ENCODE data around the gene MORN4. TPM values are rescaled to one million over a fixed set of nuclear protein-coding genes. Genes with fewer than 3 reads are reported as not detected.
A peak's percentile ranks its signal among the peaks of the same experiment; 100 is the strongest.

Gene MORN4
- total RNA-seq, 1 donor from 2014 or later, result 1.9 TPM

DNA sequence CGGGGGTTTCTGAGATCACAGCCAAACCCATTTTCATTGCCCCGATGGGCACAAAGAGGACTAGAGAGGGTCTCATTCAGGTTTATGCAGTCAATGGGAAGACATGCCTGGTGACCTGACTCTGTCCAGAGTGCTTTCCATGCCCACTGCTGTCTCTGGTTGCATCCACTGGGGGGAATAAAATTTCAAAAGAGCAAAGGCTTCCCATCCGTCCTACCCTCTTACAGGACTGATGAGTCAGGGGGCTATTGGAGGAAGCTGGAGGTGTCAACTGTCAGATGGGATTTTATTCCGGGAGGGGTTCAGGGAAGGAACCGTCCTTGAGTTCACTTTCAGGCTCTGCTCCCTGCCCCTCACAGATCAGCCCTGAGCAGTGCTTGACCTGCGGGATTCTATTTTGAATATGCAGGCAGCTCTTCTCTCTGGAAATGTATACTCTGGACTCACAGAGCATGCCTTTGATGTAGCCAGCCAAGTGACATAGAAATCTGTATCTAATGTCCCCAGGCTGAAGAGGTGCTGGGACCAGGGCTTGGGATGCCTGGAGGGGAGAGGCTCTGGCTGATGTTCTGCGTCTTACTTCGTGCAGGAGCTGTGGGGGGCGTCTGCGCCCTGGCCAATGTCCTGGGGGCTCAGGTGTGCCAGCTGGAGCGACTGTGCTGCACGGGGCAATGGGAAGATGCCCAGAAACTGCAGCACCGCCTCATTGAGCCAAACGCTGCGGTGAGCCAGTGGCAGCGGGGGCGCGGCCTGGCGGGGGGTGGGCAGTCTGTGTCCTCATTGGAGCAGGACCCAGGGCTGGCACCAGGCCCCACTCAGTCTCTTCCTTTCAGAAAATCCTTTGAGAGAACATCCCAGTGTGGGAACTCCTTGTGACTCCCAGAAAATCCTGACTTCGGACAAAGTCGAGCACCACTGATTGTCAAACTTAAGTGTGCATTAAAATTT is 31.8 kb downstream of the MORN4 start:
- H3K9me3 Mint-ChIP-seq, result no peaks in the 10 kb centered on the region
- intact Hi-C loops (cut with micrococcal nuclease), result no loop called here
- peaks cover 2% of the 10 kb centered on the region for H3K27me3 Mint-ChIP-seq (ENCODE audit: insufficient read depth)

DNA sequence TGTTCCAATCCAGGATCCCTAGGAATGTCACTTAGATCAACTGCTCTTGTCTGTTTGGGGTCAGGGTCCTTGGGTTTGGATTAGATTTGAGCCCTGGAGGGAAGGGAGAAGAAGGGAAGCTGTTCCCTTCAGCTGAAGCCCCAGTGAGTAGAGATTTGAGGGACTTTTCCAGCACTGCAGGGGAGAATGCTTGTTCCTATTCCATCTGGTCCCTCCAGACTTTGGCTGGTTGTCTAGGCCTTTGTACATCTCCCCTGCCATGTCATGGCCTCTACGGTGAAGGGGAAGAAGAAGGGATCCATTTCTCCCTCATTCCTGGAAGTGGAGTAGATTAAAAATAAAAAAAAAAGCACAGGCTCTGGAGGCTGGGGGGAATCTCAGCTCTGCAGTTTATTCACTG is 32.7 kb downstream of the MORN4 start:
- DNase-seq (ENCODE audit: low spot score), result no peak
- Mint-ChIP-seq H3K27ac (no peak overlapping the region), H3K36me3 (ENCODE audit: low read depth) (no peaks in the 10 kb centered on the region), H3K4me1 (ENCODE audit: low read depth) (no peaks in the 10 kb centered on the region), H3K27me3 (ENCODE audit: insufficient read depth) (peaks cover 2% of the 10 kb centered on the region), H3K4me3 (no peak overlapping the region), H3K9me3 (no peaks in the 10 kb centered on the region)
- intact Hi-C loops (cut with micrococcal nuclease), result no loop called here

More for the DNA sequence above, 31.8 kb downstream of the MORN4 start:
- no peak overlapping the region for H3K27ac Mint-ChIP-seq
- H3K4me3 Mint-ChIP-seq, result no peak overlapping the region
- no peaks in the 10 kb centered on the region for H3K4me1 Mint-ChIP-seq (ENCODE audit: low read depth)
- no peaks in the 10 kb centered on the region for H3K36me3 Mint-ChIP-seq (ENCODE audit: low read depth)
- no peak for DNase-seq (ENCODE audit: low spot score)

DNA sequence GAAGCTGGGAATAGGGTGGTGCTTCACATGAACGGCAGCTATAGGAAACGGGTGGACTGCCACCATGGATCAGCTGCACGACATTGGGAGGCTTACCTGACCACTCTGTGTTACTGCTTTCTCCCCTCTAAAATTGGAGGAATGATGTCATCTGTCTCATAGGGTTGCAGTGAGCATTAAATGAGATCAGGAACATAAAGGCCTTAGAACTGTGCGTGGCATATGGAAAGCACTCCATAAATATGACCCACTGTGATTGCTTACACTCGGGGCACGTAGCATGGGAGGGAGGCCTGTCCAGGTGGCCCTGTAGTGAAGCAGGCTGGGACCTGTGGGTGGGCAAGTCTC is 34.1 kb downstream of the MORN4 start:
- Mint-ChIP-seq H3K27me3 (ENCODE audit: insufficient read depth) (peaks cover 4% of the 10 kb centered on the region), H3K4me3 (no peak overlapping the region), H3K9me3 (no peaks in the 10 kb centered on the region), H3K36me3 (ENCODE audit: low read depth) (no peaks in the 10 kb centered on the region), H3K27ac (no peak overlapping the region), H3K4me1 (ENCODE audit: low read depth) (no peaks in the 10 kb centered on the region)
- intact Hi-C loops (cut with micrococcal nuclease), result no loop called here
- no peak for DNase-seq (ENCODE audit: low spot score)

DNA sequence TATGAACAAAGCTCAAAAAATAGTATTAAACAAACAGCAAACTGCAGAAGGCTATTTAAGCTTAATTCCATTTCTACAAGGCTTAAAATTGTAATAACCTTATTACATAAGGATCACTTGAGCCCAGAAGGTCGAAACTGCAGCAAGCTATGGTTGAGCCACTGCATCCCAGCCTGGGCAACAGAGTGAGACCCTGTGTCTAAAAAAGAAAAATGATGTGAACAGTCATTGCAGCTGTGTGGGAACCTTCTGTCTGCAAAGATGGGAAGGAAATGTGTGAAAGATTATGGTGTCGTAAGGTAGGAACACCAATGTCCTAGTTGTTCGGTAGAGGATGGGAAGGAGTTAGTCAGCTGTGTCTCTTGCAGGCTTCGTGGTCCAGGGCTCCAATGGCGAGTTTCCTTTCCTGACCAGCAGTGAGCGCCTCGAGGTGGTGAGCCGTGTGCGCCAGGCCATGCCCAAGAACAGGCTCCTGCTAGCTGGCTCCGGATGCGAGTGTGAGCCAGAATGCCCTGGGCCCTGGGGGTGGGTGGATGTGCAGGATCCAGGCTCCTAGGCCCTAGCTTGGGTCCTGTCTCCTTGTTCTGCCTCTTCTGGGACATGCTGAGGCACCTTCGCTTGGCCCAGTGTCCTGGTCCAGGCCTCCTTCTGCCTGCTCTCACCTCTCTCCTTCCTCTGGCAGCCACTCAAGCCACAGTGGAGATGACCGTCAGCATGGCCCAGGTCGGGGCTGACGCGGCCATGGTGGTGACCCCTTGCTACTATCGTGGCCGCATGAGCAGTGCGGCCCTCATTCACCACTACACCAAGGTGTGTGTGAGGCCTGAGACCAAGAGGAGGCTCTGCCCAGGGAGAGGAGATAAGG is 34.7 kb downstream of the MORN4 start:
- Mint-ChIP-seq H3K4me3 (no peak overlapping the region), H3K9me3 (no peaks in the 10 kb centered on the region), H3K36me3 (ENCODE audit: low read depth) (no peaks in the 10 kb centered on the region), H3K27me3 (ENCODE audit: insufficient read depth) (peaks cover 4% of the 10 kb centered on the region), H3K4me1 (ENCODE audit: low read depth) (no peaks in the 10 kb centered on the region), H3K27ac (no peak overlapping the region)
- intact Hi-C loops (cut with micrococcal nuclease), result no loop called here
- no peak for DNase-seq (ENCODE audit: low spot score)

DNA sequence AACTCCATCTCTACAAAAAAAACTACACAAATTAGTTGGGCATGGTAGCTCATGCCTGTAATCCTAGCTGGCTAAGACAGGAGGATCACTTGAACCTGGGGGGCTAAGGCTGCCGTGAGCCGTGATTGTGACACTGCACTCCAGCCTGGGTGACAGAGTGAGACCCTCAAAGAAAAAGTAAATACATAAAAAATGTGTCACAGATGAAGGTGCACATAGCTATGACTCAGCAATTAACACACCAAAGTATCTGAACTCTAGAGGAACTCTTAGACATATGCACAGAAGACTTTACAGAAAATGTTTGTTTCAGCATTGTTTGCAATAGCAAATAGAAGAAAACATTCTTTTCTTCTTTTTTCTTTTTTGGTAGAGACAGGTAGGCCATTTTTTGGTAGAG is 35.5 kb downstream of the MORN4 start:
- no peaks in the 10 kb centered on the region for H3K9me3 Mint-ChIP-seq
- H3K36me3 Mint-ChIP-seq (ENCODE audit: low read depth), result no peaks in the 10 kb centered on the region
- no peak overlapping the region for H3K4me3 Mint-ChIP-seq
- peaks cover 4% of the 10 kb centered on the region for H3K27me3 Mint-ChIP-seq (ENCODE audit: insufficient read depth)
- no peak overlapping the region for H3K27ac Mint-ChIP-seq
- intact Hi-C loops (cut with micrococcal nuclease), result no loop called here
- DNase-seq (ENCODE audit: low spot score), result no peak
- no peaks in the 10 kb centered on the region for H3K4me1 Mint-ChIP-seq (ENCODE audit: low read depth)

DNA sequence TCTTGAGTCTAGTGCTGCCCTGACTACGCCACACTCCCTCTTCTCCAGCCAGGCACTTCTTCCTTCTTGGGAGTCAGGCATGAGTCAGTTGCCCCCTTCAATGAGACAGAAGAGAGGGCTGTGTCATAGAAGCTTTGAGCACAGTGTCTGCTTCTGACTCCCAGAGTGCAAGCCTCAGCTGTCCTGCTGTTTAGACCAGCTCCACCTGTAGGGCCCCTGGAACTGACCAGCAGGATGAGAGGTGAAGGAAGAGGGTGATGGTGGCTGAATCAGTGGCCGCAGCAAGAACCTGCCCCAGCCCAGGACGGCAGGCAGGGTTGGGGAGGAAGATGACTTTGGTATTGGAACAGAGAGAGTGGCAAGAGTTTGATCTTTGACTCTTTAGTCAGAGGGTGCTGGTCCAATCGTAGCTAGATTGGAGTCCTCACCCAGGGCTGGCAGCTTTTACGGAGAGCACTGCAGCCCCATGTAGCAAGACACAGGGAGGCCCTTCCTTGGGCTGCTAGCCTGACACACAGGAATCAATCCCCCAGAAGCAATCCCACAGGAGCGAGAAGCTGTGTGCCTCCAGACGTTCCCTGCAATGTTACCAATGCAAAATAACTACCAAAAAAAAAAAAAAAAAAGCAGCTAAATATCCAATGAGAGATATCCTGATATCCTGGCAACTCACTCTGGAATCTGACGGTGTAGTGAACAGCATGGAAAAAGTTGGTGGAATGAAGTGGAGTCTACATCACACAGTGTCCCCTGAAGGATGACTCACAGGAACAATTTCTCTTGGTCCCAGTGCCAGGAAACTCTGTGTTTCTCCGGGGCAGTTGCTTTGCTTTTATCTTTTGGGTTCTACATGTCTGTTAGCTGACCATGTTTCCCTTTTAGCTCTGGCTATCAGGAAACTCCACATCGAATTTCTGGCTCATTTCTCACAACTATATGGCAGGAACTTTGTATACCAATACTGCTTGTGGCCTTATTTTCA is 36.9 kb downstream of the MORN4 start:
- Mint-ChIP-seq H3K4me1 (ENCODE audit: low read depth) (no peaks in the 10 kb centered on the region), H3K27ac (no peak overlapping the region), H3K4me3 (no peak overlapping the region), H3K36me3 (ENCODE audit: low read depth) (no peaks in the 10 kb centered on the region), H3K9me3 (no peaks in the 10 kb centered on the region), H3K27me3 (ENCODE audit: insufficient read depth) (peaks cover 4% of the 10 kb centered on the region)
- DNase-seq (ENCODE audit: low spot score), result no peak
- intact Hi-C loops (cut with micrococcal nuclease), result no loop called here

DNA sequence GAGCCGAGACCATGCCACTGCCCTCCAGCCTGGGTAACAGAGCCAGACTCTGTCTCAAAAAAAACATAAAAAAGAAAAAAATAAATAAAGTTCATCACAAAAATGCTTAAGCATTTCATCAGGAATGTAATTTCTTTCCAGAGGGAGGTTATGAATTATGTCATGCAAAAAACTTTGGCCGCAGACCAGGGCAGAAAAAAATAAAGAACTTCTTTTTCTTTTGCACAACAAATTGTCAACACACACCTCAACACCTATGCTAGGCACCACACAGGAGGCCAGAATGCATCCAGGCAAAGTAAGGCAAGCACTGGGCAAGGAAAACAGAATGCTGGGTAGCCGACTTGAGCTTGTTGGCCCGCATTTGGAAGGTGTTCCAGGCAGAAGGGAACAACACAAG is 39.9 kb downstream of the MORN4 start:
- no peaks in the 10 kb centered on the region for H3K4me1 Mint-ChIP-seq (ENCODE audit: low read depth)
- intact Hi-C loops (cut with micrococcal nuclease), result no loop called here
- no peaks in the 10 kb centered on the region for H3K36me3 Mint-ChIP-seq (ENCODE audit: low read depth)
- DNase-seq (ENCODE audit: low spot score), result no peak
- no peaks in the 10 kb centered on the region for H3K9me3 Mint-ChIP-seq
- H3K4me3 Mint-ChIP-seq, result no peak overlapping the region
- peaks cover 4% of the 10 kb centered on the region for H3K27me3 Mint-ChIP-seq (ENCODE audit: insufficient read depth)
- no peak overlapping the region for H3K27ac Mint-ChIP-seq

DNA sequence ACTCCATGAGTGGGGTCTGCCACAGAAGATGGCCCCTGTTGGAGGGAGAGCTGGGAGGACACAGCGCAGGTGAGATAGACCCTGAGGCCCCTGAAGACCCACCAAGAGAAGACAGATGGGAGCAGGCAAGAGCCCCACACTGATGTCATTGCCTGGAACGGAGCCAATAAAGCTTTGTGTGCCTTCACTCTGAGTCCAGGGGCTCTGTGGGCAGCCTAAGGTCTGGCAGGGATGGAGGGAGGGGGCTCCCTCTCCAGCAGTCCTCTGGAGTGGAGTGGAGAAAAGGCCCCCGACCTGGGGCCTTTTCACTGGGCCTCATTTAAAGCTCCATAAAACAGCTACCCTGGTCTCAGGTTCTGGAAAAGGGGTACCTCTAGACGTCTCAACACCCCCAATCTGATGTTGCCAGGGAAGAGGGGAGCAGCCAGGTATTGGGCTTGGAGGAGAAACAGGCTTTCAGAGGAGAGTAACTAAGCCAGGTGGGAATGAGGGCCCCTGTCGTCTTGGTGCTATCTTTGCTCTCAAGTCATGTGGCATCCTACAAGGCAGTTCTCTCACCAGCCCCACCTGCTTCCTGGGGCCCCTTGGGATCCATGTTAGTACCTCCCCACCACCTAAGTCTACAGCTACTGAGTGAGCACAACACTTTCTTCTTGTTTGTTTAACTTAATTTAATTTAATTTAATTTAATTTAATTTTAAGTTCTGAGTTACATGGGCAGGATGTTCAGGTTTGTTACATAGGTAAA is 42.4 kb downstream of the MORN4 start:
- H3K36me3 Mint-ChIP-seq (ENCODE audit: low read depth), result no peaks in the 10 kb centered on the region
- no peaks in the 10 kb centered on the region for H3K9me3 Mint-ChIP-seq
- no peak overlapping the region for H3K27ac Mint-ChIP-seq
- H3K4me3 Mint-ChIP-seq, result no peak overlapping the region
- H3K27me3 Mint-ChIP-seq (ENCODE audit: insufficient read depth), result peaks cover 2% of the 10 kb centered on the region
- intact Hi-C loops (cut with micrococcal nuclease), result no loop called here
- no peaks in the 10 kb centered on the region for H3K4me1 Mint-ChIP-seq (ENCODE audit: low read depth)
- DNase-seq (ENCODE audit: low spot score), result no peak

DNA sequence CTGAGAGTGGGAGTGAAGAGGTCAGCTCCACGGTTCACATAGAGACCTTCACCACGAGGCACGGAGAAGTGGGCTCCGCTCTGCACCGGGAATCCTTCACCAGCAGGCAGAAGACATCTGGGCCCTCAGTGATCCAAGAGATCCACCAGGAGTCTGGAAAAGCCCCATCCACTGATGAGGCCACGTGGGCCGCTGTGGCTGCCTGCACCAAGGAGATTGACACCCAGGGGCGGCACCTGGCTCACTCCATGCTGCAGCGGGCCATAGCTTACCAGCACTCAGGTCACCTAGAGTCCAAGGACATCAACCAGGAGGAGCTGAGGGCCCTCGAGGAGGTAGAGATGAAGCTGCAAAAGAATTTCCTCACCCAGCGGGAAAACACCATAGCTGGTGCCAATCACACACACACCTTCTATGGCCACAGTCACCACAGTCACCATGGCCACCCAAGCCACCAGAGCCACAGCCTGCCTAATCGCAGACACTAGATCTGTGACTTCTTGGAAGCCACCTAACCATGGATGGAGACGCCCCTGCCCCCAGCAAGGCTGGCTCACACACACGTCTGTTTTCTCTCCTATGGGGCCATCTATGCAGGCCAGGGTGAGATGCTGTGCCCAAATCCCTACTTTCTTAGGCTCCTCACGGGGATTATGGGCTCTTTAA is 43.1 kb downstream of the MORN4 start:
- Mint-ChIP-seq H3K9me3 (no peaks in the 10 kb centered on the region), H3K4me3 (no peak overlapping the region), H3K27ac (no peak overlapping the region), H3K4me1 (ENCODE audit: low read depth) (no peaks in the 10 kb centered on the region), H3K36me3 (ENCODE audit: low read depth) (no peaks in the 10 kb centered on the region), H3K27me3 (ENCODE audit: insufficient read depth) (peaks cover 2% of the 10 kb centered on the region)
- peak; percentile 17 for DNase-seq (ENCODE audit: low spot score)
- intact Hi-C loops (cut with micrococcal nuclease), result no loop called here

DNA sequence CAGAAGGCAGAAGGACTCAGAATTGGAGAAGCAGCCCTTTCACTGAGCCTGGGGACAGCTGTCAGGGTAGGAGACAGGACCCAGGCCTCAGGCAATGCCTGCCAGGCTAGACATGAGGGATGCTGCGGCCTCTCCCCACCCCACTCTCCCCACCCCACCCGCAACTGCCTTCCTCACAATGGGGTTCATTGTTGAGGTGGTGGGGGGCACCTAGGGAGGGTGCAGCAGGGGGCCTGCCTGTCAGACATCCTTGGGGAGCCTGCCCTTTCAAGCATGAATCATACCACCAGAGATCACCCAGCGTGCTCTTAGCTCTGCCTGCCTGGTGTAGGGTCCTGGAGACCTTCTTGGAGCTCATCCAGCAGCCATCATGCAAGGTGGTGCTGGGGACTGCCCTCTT is 43.8 kb downstream of the MORN4 start, which contains the start of gene C10orf62:
TSS of gene C10orf62 (plus strand) at position 243 of the 400 bp plus-strand sequence. CDS start 177 bp downstream, outside the sequence.
- no peaks in the 10 kb centered on the region for H3K27me3 Mint-ChIP-seq (ENCODE audit: insufficient read depth)
- H3K27ac Mint-ChIP-seq, result no peak within 1 kb of the TSS
- DNase-seq (ENCODE audit: low spot score), result no peak
- intact Hi-C loops (cut with micrococcal nuclease), result no loop called here
- H3K36me3 Mint-ChIP-seq (ENCODE audit: low read depth), result no peaks in the 10 kb centered on the region
- H3K4me3 Mint-ChIP-seq, result no peak within 1 kb of the TSS
- no peaks in the 10 kb centered on the region for H3K9me3 Mint-ChIP-seq
- no peaks in the 10 kb centered on the region for H3K4me1 Mint-ChIP-seq (ENCODE audit: low read depth)

DNA sequence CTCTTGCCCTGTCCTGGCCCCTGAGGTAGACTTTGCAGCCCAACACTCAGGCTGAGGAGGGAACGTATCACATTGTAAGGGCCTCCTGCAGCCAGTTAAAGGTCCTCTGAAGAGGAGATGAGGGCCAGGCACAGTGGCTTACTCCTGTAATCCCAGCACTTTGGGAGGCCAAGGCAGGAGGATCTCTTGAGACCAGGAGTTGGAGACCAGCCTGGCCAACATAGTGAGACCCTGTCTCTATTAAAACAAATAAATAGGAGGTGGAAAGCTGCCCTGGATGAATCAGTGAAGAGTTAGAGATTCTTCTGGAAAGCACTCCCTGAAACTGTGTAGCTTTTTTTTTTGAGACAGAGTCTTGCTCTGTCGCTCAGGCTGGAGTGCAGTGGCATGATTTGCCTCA is 46.1 kb downstream of the MORN4 start:
- H3K9me3 Mint-ChIP-seq, result no peaks in the 10 kb centered on the region
- intact Hi-C loops (cut with micrococcal nuclease), result no loop called here
- no peaks in the 10 kb centered on the region for H3K4me1 Mint-ChIP-seq (ENCODE audit: low read depth)
- no peak for DNase-seq (ENCODE audit: low spot score)
- H3K4me3 Mint-ChIP-seq, result no peak overlapping the region
- no peak overlapping the region for H3K27ac Mint-ChIP-seq
- H3K36me3 Mint-ChIP-seq (ENCODE audit: low read depth), result no peaks in the 10 kb centered on the region
- no peaks in the 10 kb centered on the region for H3K27me3 Mint-ChIP-seq (ENCODE audit: insufficient read depth)

All from activated T-helper 1 cell treated with anti-CD3 and anti-CD28 coated beads, Interleukin-12 subunit alpha, Interleukin-12 subunit beta, Interleukin-2, Interleukin-4 antibody, amounts not matched to agents 30 ng/mL and 10 ng/mL and 1 ng/mL, durations not matched to agents 14 hours and 24 hours and 36 hours (primary cell).